Stomach (tissue), 4 donors: Measurements from ENCODE around the gene CX3CL1.

Experiments used
- CTCF ChIP-seq, 7 experiments: fragments of 450-650 bp in 4 of 7; fragments of 200-600 bp in 3 of 7; sonication (generic) in 3 of 7; IDR thresholded peaks; one replicate each; pipeline ENCODE4 v1.5.1; 2016 to 2019; ENCODE audit warnings: antibody characterized with exemption in 7 of 7, control low read depth in 2 of 7, mild to moderate bottlenecking in 1 of 7
- POLR2A ChIP-seq, 4 donors: fragments of 450-650 bp; IDR thresholded peaks; one replicate each; pipeline ENCODE4 v1.6.1; 2016; ENCODE audit warnings: antibody characterized with exemption in 4 of 4, control low read depth in 2 of 4, mild to moderate bottlenecking in 1 of 4, moderate library complexity in 1 of 4

GRCh38 chr16:57416084-57416483 is 43.8 kb downstream of the CX3CL1 start:
- no peak for TF ChIP-seq POLR2A (IDR thresholded peaks at IDR 0.05)
- TF ChIP-seq CTCF (IDR thresholded peaks at IDR 0.05) = no peak
